Measurements from ENCODE around the gene ATP6AP1. TPM values are rescaled to one million over a fixed set of nuclear protein-coding genes. Genes with fewer than 3 reads are reported as not detected.

ATP6AP1 gene
- total RNA-seq: 10 to 100 TPM; 62.4 to 71.7 (median 65.9) TPM
- 37.9 TPM for total RNA-seq (2013)

- peaks cover 14% of the 10 kb centered on the region for H3K36me3 ChIP-seq (ENCODE audit: control insufficient read depth, insufficient read depth, low read length)
- intact Hi-C loops (cut with micrococcal nuclease): loop anchor here (5.0 kb wide), 1 partner anchor 49 kb away; the partner anchor contains the start of gene LAGE3
- ATAC-seq: peak; percentile 97 to 99 (median 97)
- Mint-ChIP-seq H3K36me3 (no peaks in the 10 kb centered on the region), H3K4me1 (peaks cover 22 to 25% of the 10 kb centered on the region in 2 donors), H3K27me3 (ENCODE audit: low read depth in 2 of 2) (no peaks in the 10 kb centered on the region), H3K9me3 (no peaks in the 10 kb centered on the region), H3K4me3 (peak within 1 kb of the TSS; percentile 86), H3K27ac (peak within 1 kb of the TSS; percentile 83 to 84)
- no peak for TF ChIP-seq CTCF (IDR thresholded peaks at IDR 0.05)
- H3K27me3 ChIP-seq (ENCODE audit: control insufficient read depth, insufficient read depth, low read length): no peaks in the 10 kb centered on the region
- DNase-seq: peak; percentile 81 to 92
- H3K4me1 ChIP-seq (ENCODE audit: control insufficient read depth, insufficient read depth, low read length): peaks cover 37% of the 10 kb centered on the region
- H3K4me3 ChIP-seq (ENCODE audit: low read length): peak within 1 kb of the TSS; percentile 60
- H3K27ac ChIP-seq (ENCODE audit: low read length): peak within 1 kb of the TSS; percentile 53
- 7% methylated on average over 85 of the region's 87 CpGs for whole genome bisulfite sequencing (ENCODE audit: insufficient coverage)
- H3K9me3 ChIP-seq (ENCODE audit: control insufficient read depth, insufficient read depth, low read length): no peaks in the 10 kb centered on the region
These were observed at the start of gene ATP6AP1 for GRCh38 chrX:154428176-154429171. Gene ATP6AP1 (plus strand): TSS chrX:154428677. CDS start chrX:154428693, 16 bp downstream.

GRCh38 chrX:154378799-154379568 is 49.5 kb upstream of the ATP6AP1 start, which contains the start of gene EMD:
Gene EMD (plus strand): TSS chrX:154379295. CDS start chrX:154379485, 190 bp downstream.
- H3K4me3 ChIP-seq (ENCODE audit: low read length): peak within 1 kb of the TSS; percentile 67
- under 1% methylated on average over 103 of the region's 103 CpGs for WGBS (ENCODE audit: insufficient coverage)
- TF ChIP-seq CTCF (IDR thresholded peaks at IDR 0.05): no peak
- no peaks in the 10 kb centered on the region for H3K36me3 Mint-ChIP-seq
- peak; percentile 76 to 91 (median 79) for ATAC-seq
- peak; percentile 93 to 97 for DNase-seq
- peak within 1 kb of the TSS; percentile 97 for H3K27ac ChIP-seq (ENCODE audit: low read length)
- H3K27me3 ChIP-seq (ENCODE audit: control insufficient read depth, insufficient read depth, low read length): no peaks in the 10 kb centered on the region
- no peaks in the 10 kb centered on the region for H3K9me3 Mint-ChIP-seq
- H3K4me1 ChIP-seq (ENCODE audit: control insufficient read depth, insufficient read depth, low read length): peaks cover 38% of the 10 kb centered on the region
- H3K27me3 Mint-ChIP-seq (ENCODE audit: low read depth in 2 of 2): no peaks in the 10 kb centered on the region
- H3K27ac Mint-ChIP-seq: peak within 1 kb of the TSS; percentile 80 to 91
- H3K36me3 ChIP-seq (ENCODE audit: control insufficient read depth, insufficient read depth, low read length): peaks cover 6% of the 10 kb centered on the region
- peaks cover 11 to 12% of the 10 kb centered on the region in 2 donors for H3K4me1 Mint-ChIP-seq
- intact Hi-C loops (cut with micrococcal nuclease): loop anchor here (1.0 to 10.0 kb wide), 2 partner anchors 10 to 284 kb away; partner anchors contain the start of gene MECP2
- peak within 1 kb of the TSS; percentile 88 for H3K4me3 Mint-ChIP-seq
- no peaks in the 10 kb centered on the region for H3K9me3 ChIP-seq (ENCODE audit: control insufficient read depth, insufficient read depth, low read length)

- peak overlapping the region; percentile 67 for H3K4me3 ChIP-seq (ENCODE audit: low read length)
- no peak for TF ChIP-seq CTCF (IDR thresholded peaks at IDR 0.05)
- ATAC-seq: no peak
- H3K36me3 ChIP-seq (ENCODE audit: control insufficient read depth, insufficient read depth, low read length): peaks cover 6% of the 10 kb centered on the region
- H3K4me3 Mint-ChIP-seq: peak overlapping the region; percentile 73
- WGBS (ENCODE audit: insufficient coverage): 0% methylated on average over 30 of the region's 38 CpGs
- peak overlapping the region; percentile 80 to 91 for H3K27ac Mint-ChIP-seq
- H3K27me3 Mint-ChIP-seq (ENCODE audit: low read depth in 2 of 2): no peaks in the 10 kb centered on the region
- peak overlapping the region; percentile 97 for H3K27ac ChIP-seq (ENCODE audit: low read length)
- no peaks in the 10 kb centered on the region for H3K9me3 Mint-ChIP-seq
- H3K9me3 ChIP-seq (ENCODE audit: control insufficient read depth, insufficient read depth, low read length): no peaks in the 10 kb centered on the region
- intact Hi-C loops (cut with micrococcal nuclease): loop anchor here (10.0 kb wide), 1 partner anchor 285 kb away; the partner anchor contains the start of gene MECP2
- no peaks in the 10 kb centered on the region for H3K27me3 ChIP-seq (ENCODE audit: control insufficient read depth, insufficient read depth, low read length)
- peaks cover 11 to 12% of the 10 kb centered on the region in 2 donors for H3K4me1 Mint-ChIP-seq
- H3K4me1 ChIP-seq (ENCODE audit: control insufficient read depth, insufficient read depth, low read length): peaks cover 36% of the 10 kb centered on the region
- no peaks in the 10 kb centered on the region for H3K36me3 Mint-ChIP-seq
- DNase-seq: no peak
These were observed 48.9 kb upstream of the ATP6AP1 start for GRCh38 chrX:154379569-154379951.
